CD4-positive, alpha-beta T cell treated with Interleukin-15 for 4 hours (primary cell): ENCODE measurements around the gene ROR2.

Experiments
- DNase-seq: peaks from one replicate; pipeline ENCODE4 v3.0.0-alpha.2; 2020; ENCODE audit warnings: low spot score

The ROR2 gene

DNA sequence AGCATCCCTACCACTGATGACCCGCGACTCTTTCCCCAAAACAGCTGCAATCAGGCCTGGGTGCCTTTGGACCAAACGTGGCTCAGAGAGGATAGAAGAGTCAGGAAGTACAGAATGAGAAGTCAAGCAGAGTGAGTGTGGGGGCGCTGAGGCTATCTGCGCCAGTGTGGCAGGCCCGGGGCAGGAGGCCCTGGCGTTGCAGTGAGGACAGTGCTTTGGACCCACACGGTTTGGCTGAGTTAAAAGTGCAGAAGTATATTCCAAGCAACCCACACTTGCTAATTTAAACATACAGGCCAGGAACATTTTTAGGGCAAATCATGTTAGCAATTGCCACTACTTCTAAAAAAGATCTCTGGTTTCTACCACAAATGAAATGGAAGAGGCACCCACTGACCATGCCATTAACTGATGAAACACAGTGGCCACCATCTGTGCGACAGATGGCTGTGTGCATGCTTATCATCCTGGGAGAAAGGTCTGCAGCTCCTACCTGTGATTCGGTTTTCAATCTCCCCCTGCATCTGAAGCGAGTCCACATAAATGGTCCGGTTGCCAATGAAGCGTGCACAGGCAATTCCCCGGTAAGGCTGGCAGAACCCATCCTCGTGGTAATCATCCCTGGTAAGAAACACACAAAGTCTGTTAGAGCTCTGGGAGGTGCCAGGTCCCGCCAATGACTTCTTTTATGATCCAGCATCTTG lies 213.0 kb downstream of the ROR2 start:
- no peak for DNase-seq

DNA sequence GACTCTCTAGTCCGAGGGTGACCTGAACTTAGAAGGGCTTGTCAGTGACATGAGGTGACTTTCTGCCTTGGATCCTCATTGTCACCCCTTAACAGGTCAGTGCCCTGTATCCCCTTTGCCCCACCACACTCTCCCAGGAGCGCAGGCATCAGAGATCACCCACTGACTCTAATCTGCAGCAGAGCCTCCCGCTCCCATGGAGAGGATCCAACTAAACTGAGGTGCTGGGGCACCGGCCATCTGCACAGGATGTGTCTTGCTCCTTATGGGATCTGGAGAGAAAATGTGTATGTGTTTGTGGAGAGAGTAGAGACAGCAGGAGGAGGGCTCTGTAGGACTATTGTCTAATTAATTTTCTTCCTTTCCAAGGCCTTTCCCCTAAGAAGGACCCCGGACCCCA lies 213.7 kb downstream of the ROR2 start:
- DNase-seq, result no peak

GRCh38 chr9:91735049-91735448 lies 215.0 kb downstream of the ROR2 start:
- DNase-seq, result no peak

GRCh38 chr9:91734371-91734981 lies 215.6 kb downstream of the ROR2 start:
- DNase-seq, result peak; percentile 49

GRCh38 chr9:91733006-91733624 lies 216.9 kb downstream of the ROR2 start:
- DNase-seq, result no peak

- no peak for DNase-seq
Observed at GRCh38 chr9:91732187-91733005, 217.6 kb downstream of the ROR2 start.

- no peak for DNase-seq
Observed at GRCh38 chr9:91730806-91731205, 219.2 kb downstream of the ROR2 start.

- DNase-seq, result no peak
Observed at GRCh38 chr9:91729558-91729842, 220.5 kb downstream of the ROR2 start.

DNA sequence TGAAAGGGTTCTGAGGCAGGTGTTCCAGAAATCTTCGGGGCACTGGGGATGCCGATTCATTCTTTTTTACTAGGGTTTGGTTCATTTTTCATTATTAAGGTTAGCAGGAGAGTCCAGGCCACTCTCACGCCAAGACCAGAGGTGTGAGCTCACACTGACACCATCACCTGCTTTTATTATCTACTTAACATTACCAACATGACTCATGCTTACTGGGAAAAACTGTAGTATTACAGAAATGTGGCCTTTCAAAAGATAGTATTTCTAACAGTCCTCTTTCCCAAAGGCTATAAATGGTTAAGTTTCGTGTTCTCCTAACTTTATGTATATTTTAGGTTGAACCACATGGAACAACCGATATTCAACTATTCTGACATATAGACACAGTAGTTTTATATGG lies 222.1 kb downstream of the ROR2 start:
- DNase-seq, result no peak

DNA sequence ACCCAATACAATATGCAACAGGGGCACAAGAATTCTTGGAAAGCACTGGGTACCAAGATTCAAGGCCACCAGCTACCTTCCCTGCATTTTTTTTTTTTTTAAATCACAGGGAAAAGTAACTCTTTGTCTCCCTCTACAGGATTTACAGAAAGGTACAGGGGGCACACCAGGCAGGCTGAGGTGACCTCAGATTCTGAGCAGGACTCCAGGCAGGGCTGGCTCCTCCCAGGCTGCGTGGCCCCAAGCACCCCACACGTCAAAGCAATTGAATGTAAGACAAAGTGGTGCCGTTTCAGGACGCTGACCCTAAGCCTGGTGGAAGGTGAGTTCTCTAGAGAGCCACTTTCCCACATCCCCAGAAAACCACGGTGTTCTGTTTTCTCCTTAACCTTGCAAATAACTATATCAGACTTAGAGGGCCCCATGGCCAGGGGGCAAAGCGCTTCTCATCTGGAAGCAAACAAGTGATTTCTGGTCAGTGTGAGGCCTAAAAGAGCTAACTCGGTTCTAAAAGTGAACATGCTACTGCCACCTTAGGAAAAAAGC lies 222.6 kb downstream of the ROR2 start:
- peak; percentile 21 for DNase-seq

DNA sequence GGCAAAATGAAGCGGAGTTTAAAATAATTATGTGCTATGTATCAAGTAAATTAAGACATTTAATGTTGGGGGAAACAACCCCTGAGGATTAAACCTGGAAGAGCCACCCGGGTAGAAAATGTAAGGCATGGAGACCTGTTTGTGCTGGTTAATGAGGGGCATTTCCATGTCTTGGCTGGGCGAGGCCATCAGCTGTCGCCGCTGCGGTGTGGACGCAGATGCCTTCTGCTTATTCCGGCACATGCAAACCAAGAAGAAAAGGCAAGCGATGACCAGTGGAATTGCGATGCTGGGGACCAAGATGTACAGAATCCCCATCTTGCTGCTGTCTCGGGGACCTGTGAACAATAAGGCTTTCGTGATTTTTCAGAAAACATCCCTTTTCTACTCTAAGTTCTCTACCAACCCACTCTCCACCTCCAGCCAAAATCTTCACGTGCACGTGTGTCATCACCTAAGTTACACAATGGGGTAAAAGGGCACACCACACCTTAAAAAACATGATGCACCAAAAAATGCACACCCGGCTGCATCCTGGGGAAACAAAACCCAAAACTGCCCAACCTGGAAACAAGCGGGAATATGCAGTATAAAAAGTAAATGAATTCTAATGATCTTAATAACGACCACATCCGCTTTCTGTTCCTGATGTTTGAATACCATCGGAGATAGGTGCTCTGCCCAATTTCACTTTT lies 223.5 kb downstream of the ROR2 start:
- no peak for DNase-seq

DNA sequence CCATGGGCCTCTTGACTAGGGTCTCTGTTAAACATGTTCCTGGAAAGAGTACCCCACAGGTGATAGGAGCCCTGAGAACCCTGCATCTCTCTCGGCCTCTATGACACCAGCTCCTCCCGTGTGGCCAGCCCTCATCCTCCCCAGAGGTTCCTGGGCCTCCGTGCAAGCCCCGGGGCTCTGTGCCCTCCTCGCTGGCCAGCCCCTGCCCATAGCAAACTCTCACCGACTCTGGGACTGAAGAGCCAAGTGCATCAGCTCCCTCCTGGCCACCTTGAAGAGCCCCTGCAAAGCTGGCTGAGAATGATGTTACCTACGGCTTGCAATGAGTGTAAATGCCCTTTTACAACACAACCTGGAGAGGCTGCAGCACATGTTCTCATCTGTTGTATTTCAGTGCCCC lies 224.4 kb downstream of the ROR2 start:
- DNase-seq, result no peak

DNA sequence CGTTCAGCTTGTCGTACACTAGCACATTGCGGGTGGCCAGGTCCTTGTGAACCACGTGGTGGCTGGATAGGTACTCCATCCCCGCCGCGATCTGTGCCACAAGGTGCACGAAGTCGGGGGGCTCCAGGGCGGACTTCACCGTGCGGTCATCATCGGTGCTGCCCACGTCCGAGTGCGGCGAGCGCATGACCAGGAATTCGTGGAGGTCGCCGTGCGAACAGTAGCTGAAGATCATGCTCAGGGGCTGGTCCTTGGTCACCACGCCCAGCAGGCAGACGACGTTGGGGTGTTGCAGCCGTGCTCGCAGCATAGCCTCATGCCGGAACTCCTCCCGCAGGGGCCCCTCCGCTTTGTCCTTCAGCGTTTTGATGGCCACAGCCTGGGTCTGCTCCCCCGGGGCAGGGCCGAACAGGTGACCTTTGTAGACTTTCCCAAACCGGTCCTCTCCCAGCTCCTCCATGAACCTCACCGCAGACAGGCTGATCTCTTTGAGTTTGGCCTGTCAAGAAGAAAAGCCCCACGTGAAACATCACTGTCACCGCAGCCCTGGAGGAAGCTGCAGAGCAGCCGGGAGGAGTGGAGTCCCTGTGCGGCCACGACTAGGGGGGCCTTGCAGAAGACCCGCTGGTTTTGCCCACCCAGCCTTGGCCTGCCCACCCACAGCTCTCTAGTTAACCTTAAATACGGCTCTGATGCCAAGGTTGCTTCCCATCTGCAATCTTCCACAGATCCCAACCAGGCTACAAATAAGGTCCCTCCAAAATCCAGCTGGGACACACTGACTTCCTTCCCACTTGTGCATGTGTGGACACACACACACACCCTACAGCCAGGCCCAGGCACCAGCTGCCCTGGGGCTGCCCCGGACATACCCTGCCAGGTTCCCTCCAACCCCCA lies 225.2 kb downstream of the ROR2 start:
- DNase-seq, result no peak

GRCh38 chr9:91724068-91724440 lies 226.0 kb downstream of the ROR2 start:
- no peak for DNase-seq

DNA sequence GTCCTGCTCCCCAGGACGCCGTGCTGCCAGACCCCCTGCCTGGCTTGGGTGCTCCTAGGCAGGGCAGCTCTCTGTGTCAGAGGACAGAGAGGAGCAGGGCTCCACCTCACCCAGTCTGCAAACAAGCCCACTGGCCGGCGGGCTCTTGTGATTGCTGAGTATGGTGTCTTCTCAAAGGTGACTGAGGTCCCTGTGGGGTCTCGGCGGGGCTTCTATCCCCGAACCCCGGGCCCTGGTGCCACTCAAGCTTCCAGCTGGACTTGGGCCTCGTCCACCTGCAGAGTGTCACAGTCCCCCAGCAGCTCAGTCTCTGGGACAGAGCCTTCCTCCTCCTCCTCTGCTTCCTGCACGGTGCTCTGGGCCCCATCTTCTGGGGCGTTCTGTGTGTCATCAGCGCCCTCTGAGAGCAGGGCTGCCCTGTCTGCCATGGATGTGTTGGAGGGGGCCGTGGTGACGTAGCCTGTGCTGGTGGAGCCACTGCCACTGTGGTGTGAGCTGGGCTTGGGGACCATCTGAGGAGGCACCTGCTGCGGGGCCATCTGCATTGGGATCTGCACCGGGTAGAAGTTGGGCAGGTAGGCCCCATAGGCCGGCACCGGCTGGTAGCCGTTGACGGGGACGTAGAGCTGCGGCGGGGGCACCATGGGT lies 226.5 kb downstream of the ROR2 start:
- no peak for DNase-seq

DNA sequence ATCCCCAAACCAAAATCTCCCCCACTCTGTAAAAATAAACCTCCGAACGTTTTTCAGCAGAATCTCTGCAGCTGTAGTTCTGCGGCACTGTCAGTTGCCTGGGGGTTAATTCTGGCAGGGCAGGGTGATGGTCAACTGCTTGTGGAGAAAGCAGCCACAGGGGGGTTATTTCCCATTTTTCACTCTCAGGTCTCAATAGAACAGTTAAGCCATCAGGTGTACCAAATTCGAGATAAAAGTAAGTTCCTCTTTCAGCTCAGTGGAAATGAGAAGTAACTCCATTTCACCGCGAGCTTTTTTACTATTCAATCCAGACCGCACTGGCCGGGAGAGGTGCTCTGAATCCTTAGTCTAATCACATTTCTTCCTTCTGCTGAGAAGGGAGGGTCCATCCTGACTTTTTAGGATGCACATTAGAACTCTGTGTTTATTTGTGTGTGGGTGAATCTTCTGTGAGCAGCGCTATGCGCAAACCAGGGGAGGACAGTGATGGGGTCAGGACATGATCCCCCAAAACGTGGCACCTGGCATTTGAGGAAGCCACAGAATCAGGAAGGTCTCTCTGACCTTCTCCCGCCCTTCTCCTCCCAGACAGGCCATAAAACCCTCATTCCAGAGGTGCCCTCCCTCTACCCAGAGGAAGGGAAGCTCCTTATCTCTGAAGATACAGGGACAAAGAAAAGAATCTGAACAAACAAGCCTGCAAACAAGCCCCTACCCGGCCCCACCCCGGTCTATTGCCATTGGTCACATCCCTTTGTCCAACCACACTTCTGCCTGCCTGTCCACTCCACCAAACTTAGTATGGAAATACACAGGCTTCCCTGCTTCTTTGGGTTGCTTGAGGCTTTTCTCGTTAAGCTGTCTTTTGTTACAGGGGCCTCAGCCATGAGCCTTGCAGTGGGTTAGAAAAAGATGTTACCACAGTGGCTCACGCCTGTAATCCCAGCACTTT lies 229.0 kb downstream of the ROR2 start:
- no peak for DNase-seq

- no peak for DNase-seq
Observed at GRCh38 chr9:91720313-91720712, 229.7 kb downstream of the ROR2 start.

GRCh38 chr9:91718071-91718470 lies 232.0 kb downstream of the ROR2 start:
- DNase-seq, result no peak

GRCh38 chr9:91716815-91717214 lies 233.2 kb downstream of the ROR2 start:
- no peak for DNase-seq
